Panc1 (cell line): ENCODE results near the gene TRAPPC2L. TPM values are rescaled to one million over a fixed set of nuclear protein-coding genes. Genes with fewer than 3 reads are reported as not detected.

Source experiments
- ATAC-seq: fragments of 200-7000 bp; cut with Tn5 transposase; 2 replicates; pipeline ENCODE4 v1.9.1; 2020; ENCODE audit warnings: mild to moderate bottlenecking, moderate library complexity
- BruUV-seq: library from RNA; stranded (reverse); fragments of 400-500 nt; replicated peaks from 2 replicates; lab custom pipeline; 2021; lab: Mats Ljungman, UMichigan
- CTCF ChIA-PET: fragments of 300-600 bp; sonication (Branson Sonifier 250); formaldehyde crosslinking; loops from one replicate; lab custom pipeline; 2022; ENCODE audit warnings: antibody characterized with exemption; lab: Charles Lee
- POLR2A ChIA-PET: fragments of 300-600 bp; sonication (Branson Sonifier 250); formaldehyde crosslinking; loops from one replicate; lab custom pipeline; 2022; ENCODE audit warnings: antibody characterized with exemption; lab: Charles Lee
- DNase-seq: peaks from one replicate; pipeline ENCODE4 v3.0.0-alpha.2; 2010; ENCODE audit warnings: low read depth, low spot score
- H3K27ac ChIP-seq: 2 replicates; pipeline ENCODE4 v1.5.1; 2011; ENCODE audit warnings: mild to moderate bottlenecking, low read length, inconsistent platforms
- H3K27me3 ChIP-seq: fragments of 200-500 bp; sonication (Bioruptor generic); 2 replicates; pipeline ENCODE4 v1.6.0; 2014; ENCODE audit warnings: low read length, inconsistent platforms; ENCODE audit not compliant: control insufficient read depth, insufficient read depth
- H3K36me3 ChIP-seq: fragments of 200-500 bp; sonication (Bioruptor generic); 2 replicates; pipeline ENCODE4 v1.5.1; 2014; ENCODE audit warnings: inconsistent platforms, mild to moderate bottlenecking, low read length, moderate library complexity; ENCODE audit not compliant: control insufficient read depth, insufficient read depth
- H3K4me1 ChIP-seq: 2 replicates; pipeline ENCODE4 v1.5.1; 2011; ENCODE audit warnings: inconsistent platforms, mild to moderate bottlenecking, low read length, moderate library complexity; ENCODE audit not compliant: control insufficient read depth, insufficient read depth
- H3K4me3 ChIP-seq, 2 experiments: 2 replicates each; pipeline ENCODE4 v1.5.1; 2011 to 2012; ENCODE audit warnings: low read depth in 2 of 2, low read length in 2 of 2, mild to moderate bottlenecking in 2 of 2, inconsistent platforms in 1 of 2, moderate library complexity in 1 of 2
- H3K9me3 ChIP-seq: fragments of 200-500 bp; sonication (Bioruptor generic); 2 replicates; pipeline ENCODE4 v1.5.1; 2014; ENCODE audit warnings: low read depth, mild to moderate bottlenecking, inconsistent platforms, low read length, moderate library complexity; ENCODE audit not compliant: control insufficient read depth, insufficient read depth
- POLR2AphosphoS5 ChIP-seq: IDR thresholded peaks from 2 replicates; pipeline ENCODE4 v1.6.1; 2012; ENCODE audit warnings: mild to moderate bottlenecking, low read depth, low read length, moderate library complexity
- SIN3A ChIP-seq: IDR thresholded peaks from 2 replicates; pipeline ENCODE4 v1.6.1; 2012; ENCODE audit warnings: low read depth, mild to moderate bottlenecking, low read length, moderate library complexity, borderline replicate concordance; ENCODE audit not compliant: insufficient read depth
- TCF7L2 ChIP-seq: IDR thresholded peaks from 2 replicates; pipeline ENCODE4 v1.6.1; 2011; ENCODE audit warnings: mild to moderate bottlenecking, low read depth, low read length, inconsistent platforms
- in situ Hi-C: cut with HindIII; loops from 2 replicates; pipeline ENCODE4 v1.10.0; 2016; ENCODE audit warnings: low sequenced_read_pairs, low pct_unique_long_range_greater_than_20kb
- intact Hi-C: fragments of 100-400 bp; cut with micrococcal nuclease; formaldehyde crosslinking; loops from one replicate; pipeline ENCODE4 v1.10.0; 2022; ENCODE audit not compliant: unreplicated experiment
- total RNA-seq: library from RNA; stranded (reverse); gene quantifications from one replicate; pipeline ENCODE4 v1.2.1, GENCODE V29; 2021; ENCODE audit not compliant: unreplicated experiment
- TF ChIP-seq, protein P1 (sequence below): fragments of 450-650 bp; IDR thresholded peaks from 2 replicates; pipeline ENCODE4 v1.5.1; 2017; ENCODE audit warnings: mild to moderate bottlenecking
- TF ChIP-seq, protein P2 (sequence below), 2 experiments: IDR thresholded peaks; 2 replicates each; pipeline ENCODE4 v1.6.1; 2011 to 2012; ENCODE audit warnings: low read depth in 2 of 2, control low read depth in 1 of 2, low read length in 1 of 2, mild to moderate bottlenecking in 1 of 2, moderate library complexity in 1 of 2; ENCODE audit not compliant: insufficient read depth in 1 of 2

The TRAPPC2L gene
- total RNA-seq, 1 experiment from 2014 or later: 73.8 TPM

- no TSS peak for BruUV-seq
- no peaks in the 10 kb centered on the region for H3K27me3 ChIP-seq
- no peaks in the 10 kb centered on the region for H3K9me3 ChIP-seq
- no peaks in the 10 kb centered on the region for H3K36me3 ChIP-seq
- ATAC-seq: 0 out of 2 replicates have a peak, but pooled peaks have one; percentile 17
- no peak overlapping the region for H3K27ac ChIP-seq
- POLR2A ChIA-PET: no interaction called here
- no peak overlapping the region for H3K4me3 ChIP-seq
- TF ChIP-seq, protein P1, sequence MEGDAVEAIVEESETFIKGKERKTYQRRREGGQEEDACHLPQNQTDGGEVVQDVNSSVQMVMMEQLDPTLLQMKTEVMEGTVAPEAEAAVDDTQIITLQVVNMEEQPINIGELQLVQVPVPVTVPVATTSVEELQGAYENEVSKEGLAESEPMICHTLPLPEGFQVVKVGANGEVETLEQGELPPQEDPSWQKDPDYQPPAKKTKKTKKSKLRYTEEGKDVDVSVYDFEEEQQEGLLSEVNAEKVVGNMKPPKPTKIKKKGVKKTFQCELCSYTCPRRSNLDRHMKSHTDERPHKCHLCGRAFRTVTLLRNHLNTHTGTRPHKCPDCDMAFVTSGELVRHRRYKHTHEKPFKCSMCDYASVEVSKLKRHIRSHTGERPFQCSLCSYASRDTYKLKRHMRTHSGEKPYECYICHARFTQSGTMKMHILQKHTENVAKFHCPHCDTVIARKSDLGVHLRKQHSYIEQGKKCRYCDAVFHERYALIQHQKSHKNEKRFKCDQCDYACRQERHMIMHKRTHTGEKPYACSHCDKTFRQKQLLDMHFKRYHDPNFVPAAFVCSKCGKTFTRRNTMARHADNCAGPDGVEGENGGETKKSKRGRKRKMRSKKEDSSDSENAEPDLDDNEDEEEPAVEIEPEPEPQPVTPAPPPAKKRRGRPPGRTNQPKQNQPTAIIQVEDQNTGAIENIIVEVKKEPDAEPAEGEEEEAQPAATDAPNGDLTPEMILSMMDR: no peak
- TF ChIP-seq, protein P2, sequence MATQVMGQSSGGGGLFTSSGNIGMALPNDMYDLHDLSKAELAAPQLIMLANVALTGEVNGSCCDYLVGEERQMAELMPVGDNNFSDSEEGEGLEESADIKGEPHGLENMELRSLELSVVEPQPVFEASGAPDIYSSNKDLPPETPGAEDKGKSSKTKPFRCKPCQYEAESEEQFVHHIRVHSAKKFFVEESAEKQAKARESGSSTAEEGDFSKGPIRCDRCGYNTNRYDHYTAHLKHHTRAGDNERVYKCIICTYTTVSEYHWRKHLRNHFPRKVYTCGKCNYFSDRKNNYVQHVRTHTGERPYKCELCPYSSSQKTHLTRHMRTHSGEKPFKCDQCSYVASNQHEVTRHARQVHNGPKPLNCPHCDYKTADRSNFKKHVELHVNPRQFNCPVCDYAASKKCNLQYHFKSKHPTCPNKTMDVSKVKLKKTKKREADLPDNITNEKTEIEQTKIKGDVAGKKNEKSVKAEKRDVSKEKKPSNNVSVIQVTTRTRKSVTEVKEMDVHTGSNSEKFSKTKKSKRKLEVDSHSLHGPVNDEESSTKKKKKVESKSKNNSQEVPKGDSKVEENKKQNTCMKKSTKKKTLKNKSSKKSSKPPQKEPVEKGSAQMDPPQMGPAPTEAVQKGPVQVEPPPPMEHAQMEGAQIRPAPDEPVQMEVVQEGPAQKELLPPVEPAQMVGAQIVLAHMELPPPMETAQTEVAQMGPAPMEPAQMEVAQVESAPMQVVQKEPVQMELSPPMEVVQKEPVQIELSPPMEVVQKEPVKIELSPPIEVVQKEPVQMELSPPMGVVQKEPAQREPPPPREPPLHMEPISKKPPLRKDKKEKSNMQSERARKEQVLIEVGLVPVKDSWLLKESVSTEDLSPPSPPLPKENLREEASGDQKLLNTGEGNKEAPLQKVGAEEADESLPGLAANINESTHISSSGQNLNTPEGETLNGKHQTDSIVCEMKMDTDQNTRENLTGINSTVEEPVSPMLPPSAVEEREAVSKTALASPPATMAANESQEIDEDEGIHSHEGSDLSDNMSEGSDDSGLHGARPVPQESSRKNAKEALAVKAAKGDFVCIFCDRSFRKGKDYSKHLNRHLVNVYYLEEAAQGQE (IDR thresholded peaks at IDR 0.05; ENCODE audit: insufficient read depth in 1 of 2, low read depth in 2 of 2, low read length in 1 of 2): no peak
- TF ChIP-seq POLR2AphosphoS5: no peak
- TF ChIP-seq SIN3A: no peak
- no peak for TF ChIP-seq TCF7L2
- in situ Hi-C loops: no loop called here
- CTCF ChIA-PET: no interaction called here
- DNase-seq: no peak
- intact Hi-C loops: no loop called here
- H3K4me1 ChIP-seq: peaks cover 13% of the 10 kb centered on the region; the same call in 1 of the 2 replicates
These were observed 49.1 kb downstream of the TRAPPC2L start for GRCh38 chr16:88906020-88906419.

GRCh38 chr16:88906535-88907105 is 49.7 kb downstream of the TRAPPC2L start:
- no peak overlapping the region for H3K4me3 ChIP-seq
- CTCF ChIA-PET: no interaction called here
- TF ChIP-seq TCF7L2: no peak
- H3K9me3 ChIP-seq: no peaks in the 10 kb centered on the region
- DNase-seq (no peak), ATAC-seq (no peak)
- no peak overlapping the region for H3K27ac ChIP-seq
- H3K36me3 ChIP-seq: no peaks in the 10 kb centered on the region
- BruUV-seq: no TSS peak
- POLR2A ChIA-PET: no interaction called here
- in situ Hi-C loops (no loop called here), intact Hi-C loops (no loop called here)
- no peaks in the 10 kb centered on the region for H3K27me3 ChIP-seq
- peaks cover 13% of the 10 kb centered on the region; the same call in 1 of the 2 replicates for H3K4me1 ChIP-seq

- POLR2A ChIA-PET: no interaction called here
- Histone ChIP-seq H3K4me1 (peaks cover 13% of the 10 kb centered on the region; the same call in 1 of the 2 replicates), H3K36me3 (no peaks in the 10 kb centered on the region), H3K27me3 (no peaks in the 10 kb centered on the region), H3K27ac (no peak overlapping the region), H3K9me3 (no peaks in the 10 kb centered on the region), H3K4me3 (no peak overlapping the region)
- ATAC-seq (no peak), DNase-seq (no peak)
- CTCF ChIA-PET: no interaction called here
- BruUV-seq: no TSS peak
- in situ Hi-C loops: no loop called here
- intact Hi-C loops: no loop called here
- no peak for TF ChIP-seq TCF7L2
- TF ChIP-seq POLR2AphosphoS5: no peak
- TF ChIP-seq, protein P1: no peak
- no peak for TF ChIP-seq SIN3A
- TF ChIP-seq, protein P2 (IDR thresholded peaks at IDR 0.05; ENCODE audit: insufficient read depth in 1 of 2, low read depth in 2 of 2, low read length in 1 of 2): no peak
These were observed 50.8 kb downstream of the TRAPPC2L start for GRCh38 chr16:88907768-88908167.
